Measurements from ENCODE around the gene GALNS.

Gene GALNS

DNA sequence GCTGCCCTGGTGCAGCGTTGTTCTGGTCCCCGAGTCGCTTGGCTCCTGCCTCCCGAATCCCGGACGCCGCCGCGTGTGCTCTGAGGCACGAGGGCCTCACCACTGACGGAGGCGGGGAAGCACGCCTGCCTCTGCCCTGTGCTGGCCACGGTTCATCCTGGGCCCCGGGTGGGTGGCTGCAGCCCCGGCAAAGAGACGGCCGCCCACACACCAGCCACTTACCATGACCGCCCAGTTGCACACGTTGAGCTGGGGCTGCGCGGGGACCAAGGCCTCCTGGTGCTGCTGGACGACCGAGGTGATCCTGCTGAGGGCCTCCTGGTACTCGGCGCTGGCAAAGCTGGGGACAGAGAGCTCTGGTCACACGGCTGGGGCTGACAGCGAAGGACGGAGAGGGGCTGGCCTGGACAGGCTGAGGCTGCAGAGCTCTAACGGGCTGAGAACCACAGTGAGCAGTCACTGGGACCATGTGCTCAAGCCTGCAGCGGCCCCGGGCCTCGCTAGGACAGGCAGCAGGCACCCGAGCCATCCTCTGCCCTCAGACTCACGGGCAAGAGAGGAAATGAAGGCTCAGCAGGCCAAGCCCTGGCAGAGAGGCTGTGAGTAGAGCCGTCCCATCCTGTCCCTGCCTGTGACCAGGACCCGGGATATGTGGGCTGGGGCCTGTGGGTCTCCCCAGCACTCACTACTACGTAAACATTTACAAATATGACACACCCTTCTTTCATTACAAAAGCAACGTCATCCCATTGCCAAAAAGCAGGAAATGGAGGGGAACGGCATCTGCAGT, 38.8 kb downstream of the GALNS start:
- TF ChIP-seq, protein P1, sequence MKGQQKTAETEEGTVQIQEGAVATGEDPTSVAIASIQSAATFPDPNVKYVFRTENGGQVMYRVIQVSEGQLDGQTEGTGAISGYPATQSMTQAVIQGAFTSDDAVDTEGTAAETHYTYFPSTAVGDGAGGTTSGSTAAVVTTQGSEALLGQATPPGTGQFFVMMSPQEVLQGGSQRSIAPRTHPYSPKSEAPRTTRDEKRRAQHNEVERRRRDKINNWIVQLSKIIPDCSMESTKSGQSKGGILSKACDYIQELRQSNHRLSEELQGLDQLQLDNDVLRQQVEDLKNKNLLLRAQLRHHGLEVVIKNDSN (IDR thresholded peaks at IDR 0.05): no peak
- TF ChIP-seq TCF12 (IDR thresholded peaks at IDR 0.05; ENCODE audit: low read depth): no peak
- no peak for TF ChIP-seq FOXM1 (IDR thresholded peaks at IDR 0.05; ENCODE audit: borderline replicate concordance, low read depth)
- TF ChIP-seq NFIC (IDR thresholded peaks at IDR 0.05): no peak
- TF ChIP-seq TAF1 (IDR thresholded peaks at IDR 0.05; ENCODE audit: low read depth): no peak
- no peak for TF ChIP-seq EP300 (IDR thresholded peaks at IDR 0.05; ENCODE audit: borderline replicate concordance)
- no peak for TF ChIP-seq CEBPB (IDR thresholded peaks at IDR 0.05)
- TF ChIP-seq, protein P2, sequence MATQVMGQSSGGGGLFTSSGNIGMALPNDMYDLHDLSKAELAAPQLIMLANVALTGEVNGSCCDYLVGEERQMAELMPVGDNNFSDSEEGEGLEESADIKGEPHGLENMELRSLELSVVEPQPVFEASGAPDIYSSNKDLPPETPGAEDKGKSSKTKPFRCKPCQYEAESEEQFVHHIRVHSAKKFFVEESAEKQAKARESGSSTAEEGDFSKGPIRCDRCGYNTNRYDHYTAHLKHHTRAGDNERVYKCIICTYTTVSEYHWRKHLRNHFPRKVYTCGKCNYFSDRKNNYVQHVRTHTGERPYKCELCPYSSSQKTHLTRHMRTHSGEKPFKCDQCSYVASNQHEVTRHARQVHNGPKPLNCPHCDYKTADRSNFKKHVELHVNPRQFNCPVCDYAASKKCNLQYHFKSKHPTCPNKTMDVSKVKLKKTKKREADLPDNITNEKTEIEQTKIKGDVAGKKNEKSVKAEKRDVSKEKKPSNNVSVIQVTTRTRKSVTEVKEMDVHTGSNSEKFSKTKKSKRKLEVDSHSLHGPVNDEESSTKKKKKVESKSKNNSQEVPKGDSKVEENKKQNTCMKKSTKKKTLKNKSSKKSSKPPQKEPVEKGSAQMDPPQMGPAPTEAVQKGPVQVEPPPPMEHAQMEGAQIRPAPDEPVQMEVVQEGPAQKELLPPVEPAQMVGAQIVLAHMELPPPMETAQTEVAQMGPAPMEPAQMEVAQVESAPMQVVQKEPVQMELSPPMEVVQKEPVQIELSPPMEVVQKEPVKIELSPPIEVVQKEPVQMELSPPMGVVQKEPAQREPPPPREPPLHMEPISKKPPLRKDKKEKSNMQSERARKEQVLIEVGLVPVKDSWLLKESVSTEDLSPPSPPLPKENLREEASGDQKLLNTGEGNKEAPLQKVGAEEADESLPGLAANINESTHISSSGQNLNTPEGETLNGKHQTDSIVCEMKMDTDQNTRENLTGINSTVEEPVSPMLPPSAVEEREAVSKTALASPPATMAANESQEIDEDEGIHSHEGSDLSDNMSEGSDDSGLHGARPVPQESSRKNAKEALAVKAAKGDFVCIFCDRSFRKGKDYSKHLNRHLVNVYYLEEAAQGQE (IDR thresholded peaks at IDR 0.05; ENCODE audit: low read depth): no peak
- no peak for TF ChIP-seq TEAD4 (IDR thresholded peaks at IDR 0.05)
- no peak for TF ChIP-seq EGR1 (IDR thresholded peaks at IDR 0.05)
- TF ChIP-seq YY1 (IDR thresholded peaks at IDR 0.05; ENCODE audit: low read depth): no peak
- TF ChIP-seq, protein P3, sequence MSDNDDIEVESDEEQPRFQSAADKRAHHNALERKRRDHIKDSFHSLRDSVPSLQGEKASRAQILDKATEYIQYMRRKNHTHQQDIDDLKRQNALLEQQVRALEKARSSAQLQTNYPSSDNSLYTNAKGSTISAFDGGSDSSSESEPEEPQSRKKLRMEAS (IDR thresholded peaks at IDR 0.05): no peak
- no peak for TF ChIP-seq CREB1 (IDR thresholded peaks at IDR 0.05; ENCODE audit: low read depth)
- no peak for TF ChIP-seq ZBTB7A (IDR thresholded peaks at IDR 0.05; ENCODE audit: low read depth)
- no peak for TF ChIP-seq RAD21 (IDR thresholded peaks at IDR 0.05; ENCODE audit: low read depth)

DNA sequence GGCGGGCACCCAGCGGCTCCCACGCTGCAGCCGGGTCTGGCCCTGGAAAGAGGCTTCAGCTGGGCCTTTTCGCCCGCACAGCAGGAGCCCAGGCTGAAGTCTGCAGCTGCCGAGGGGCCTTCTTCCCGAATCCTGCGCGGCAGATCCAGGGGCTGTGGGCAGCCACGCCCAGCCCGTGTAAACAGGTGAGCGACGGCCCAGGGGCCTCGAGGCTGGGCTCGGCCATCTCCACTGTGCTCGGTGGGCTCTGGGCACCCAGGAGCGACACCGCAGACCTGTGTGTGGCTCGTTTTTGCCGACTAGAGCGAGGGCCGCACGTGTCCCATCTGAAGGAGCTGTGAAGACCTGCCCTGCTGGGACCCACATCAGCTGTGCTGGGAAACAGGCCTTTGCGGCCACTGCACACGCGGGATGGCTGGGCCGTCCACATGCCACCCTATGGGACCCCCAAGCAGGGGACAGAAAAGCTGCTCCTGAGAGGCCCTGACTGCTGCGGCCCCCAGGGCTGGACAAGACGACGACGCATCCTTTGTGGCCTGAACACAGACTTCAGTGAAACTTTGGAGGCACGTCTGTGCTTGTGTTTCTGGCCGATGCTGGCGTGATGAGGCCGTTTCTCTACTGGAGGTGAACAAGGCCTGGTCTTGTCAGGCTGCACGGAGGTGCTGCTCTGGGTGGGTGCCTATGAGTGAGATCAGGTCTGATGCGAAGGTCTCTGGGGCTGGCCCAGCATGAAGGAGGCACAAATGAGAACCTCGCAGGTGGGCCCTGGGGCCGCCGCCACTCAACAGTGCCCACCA, 39.8 kb downstream of the GALNS start:
- TF ChIP-seq TEAD4 (IDR thresholded peaks at IDR 0.05): no peak

DNA sequence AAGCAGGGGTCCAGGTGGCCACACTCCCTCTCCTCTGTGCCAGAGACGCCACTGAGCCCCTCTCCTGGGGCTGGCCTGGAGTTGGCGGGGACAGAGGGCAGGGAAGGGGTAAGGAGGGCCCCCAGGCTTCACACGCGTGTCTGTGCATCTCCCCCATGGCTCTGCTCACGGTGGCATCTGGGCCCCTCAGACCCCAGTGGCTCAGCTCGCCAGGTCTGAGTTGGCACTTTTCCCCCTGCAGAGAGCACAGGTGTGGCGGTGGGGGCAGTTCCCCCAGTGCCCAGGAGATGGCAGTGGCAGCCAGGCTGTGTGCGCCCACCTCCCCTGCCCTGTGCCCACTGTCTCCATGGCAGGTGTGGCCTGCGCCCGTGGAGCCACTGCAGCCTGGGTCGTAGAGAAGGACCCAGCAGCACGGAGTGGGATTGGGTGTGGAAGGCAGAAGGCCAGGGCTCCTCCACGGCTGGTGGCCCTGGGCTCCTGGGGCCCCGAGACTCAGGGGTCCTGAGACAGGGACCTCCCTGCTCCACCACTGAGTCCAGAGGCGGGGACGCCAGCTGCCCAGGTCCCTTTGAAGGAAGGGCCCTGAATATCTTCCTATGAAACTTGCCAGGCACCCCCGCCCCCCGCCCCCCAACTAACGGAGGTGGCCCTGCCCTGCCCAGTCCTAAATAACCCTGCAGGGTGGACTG, 40.7 kb downstream of the GALNS start:
- TF ChIP-seq RAD21 (IDR thresholded peaks at IDR 0.05; ENCODE audit: low read depth) (peak; percentile 96), FOXM1 (IDR thresholded peaks at IDR 0.05; ENCODE audit: borderline replicate concordance, low read depth) (no peak), ZBTB7A (IDR thresholded peaks at IDR 0.05; ENCODE audit: low read depth) (no peak)

DNA sequence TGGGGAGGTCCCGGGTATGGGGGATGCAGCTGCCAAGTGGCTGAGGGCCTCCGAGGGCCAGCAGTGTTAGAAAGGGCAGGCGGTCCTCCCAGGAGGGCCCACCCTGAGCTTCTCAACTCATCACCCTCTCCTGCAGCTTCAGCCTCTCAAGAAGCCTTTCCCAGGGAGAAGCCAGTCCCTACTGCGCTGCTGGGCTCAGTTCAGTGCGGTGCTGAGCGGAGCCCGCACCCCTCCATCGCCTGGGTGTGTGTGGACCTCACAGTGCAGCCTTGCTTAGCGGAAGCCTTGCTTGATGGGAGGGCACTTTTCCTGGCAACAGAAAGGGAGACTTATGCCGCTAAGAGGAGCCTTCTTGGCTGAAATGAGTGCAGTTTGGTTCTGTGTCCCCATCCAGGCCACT, 41.5 kb downstream of the GALNS start:
- TF ChIP-seq, protein P2 (IDR thresholded peaks at IDR 0.05; ENCODE audit: low read depth): no peak
- TF ChIP-seq CEBPB (IDR thresholded peaks at IDR 0.05): no peak
- TF ChIP-seq CREB1 (IDR thresholded peaks at IDR 0.05; ENCODE audit: low read depth): no peak
- no peak for TF ChIP-seq EGR1 (IDR thresholded peaks at IDR 0.05)
- TF ChIP-seq ZBTB7A (IDR thresholded peaks at IDR 0.05; ENCODE audit: low read depth): no peak
- no peak for TF ChIP-seq NFIC (IDR thresholded peaks at IDR 0.05)
- TF ChIP-seq TAF1 (IDR thresholded peaks at IDR 0.05; ENCODE audit: low read depth): no peak
- TF ChIP-seq, protein P1 (IDR thresholded peaks at IDR 0.05): no peak
- TF ChIP-seq FOXM1 (IDR thresholded peaks at IDR 0.05; ENCODE audit: borderline replicate concordance, low read depth): no peak
- no peak for TF ChIP-seq RAD21 (IDR thresholded peaks at IDR 0.05; ENCODE audit: low read depth)
- TF ChIP-seq, protein P3 (IDR thresholded peaks at IDR 0.05): no peak
- TF ChIP-seq TCF12 (IDR thresholded peaks at IDR 0.05; ENCODE audit: low read depth): no peak
- no peak for TF ChIP-seq EP300 (IDR thresholded peaks at IDR 0.05; ENCODE audit: borderline replicate concordance)
- TF ChIP-seq TEAD4 (IDR thresholded peaks at IDR 0.05): no peak
- TF ChIP-seq YY1 (IDR thresholded peaks at IDR 0.05; ENCODE audit: low read depth): no peak

DNA sequence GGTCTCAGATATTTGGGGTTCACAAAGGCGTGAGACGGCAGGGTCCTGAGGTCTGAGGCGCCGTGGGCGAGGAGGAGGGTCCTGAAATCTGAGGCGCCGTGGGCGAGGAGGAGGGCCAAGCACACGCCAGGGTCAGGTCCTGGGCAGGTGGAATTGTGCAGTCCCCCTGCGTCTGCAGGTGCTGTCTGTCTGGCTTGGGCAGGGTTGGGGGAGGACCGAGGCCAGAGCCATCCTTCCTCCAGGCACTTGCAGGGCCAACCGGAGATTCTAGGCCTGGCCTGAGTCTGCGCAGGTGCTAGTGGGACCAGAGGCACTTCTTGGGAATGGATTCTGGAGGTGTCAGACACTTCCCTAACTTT, 42.6 kb downstream of the GALNS start:
- no peak for TF ChIP-seq TAF1 (IDR thresholded peaks at IDR 0.05; ENCODE audit: low read depth)
- no peak for TF ChIP-seq EGR1 (IDR thresholded peaks at IDR 0.05)
- no peak for TF ChIP-seq TCF12 (IDR thresholded peaks at IDR 0.05; ENCODE audit: low read depth)
- no peak for TF ChIP-seq CREB1 (IDR thresholded peaks at IDR 0.05; ENCODE audit: low read depth)
- no peak for TF ChIP-seq FOXM1 (IDR thresholded peaks at IDR 0.05; ENCODE audit: borderline replicate concordance, low read depth)
- no peak for TF ChIP-seq EP300 (IDR thresholded peaks at IDR 0.05; ENCODE audit: borderline replicate concordance)
- no peak for TF ChIP-seq YY1 (IDR thresholded peaks at IDR 0.05; ENCODE audit: low read depth)
- no peak for TF ChIP-seq ZBTB7A (IDR thresholded peaks at IDR 0.05; ENCODE audit: low read depth)
- TF ChIP-seq CEBPB (IDR thresholded peaks at IDR 0.05): no peak
- TF ChIP-seq NFIC (IDR thresholded peaks at IDR 0.05): no peak
- TF ChIP-seq, protein P3 (IDR thresholded peaks at IDR 0.05): no peak
- no peak for TF ChIP-seq TEAD4 (IDR thresholded peaks at IDR 0.05)
- TF ChIP-seq, protein P1 (IDR thresholded peaks at IDR 0.05): no peak
- TF ChIP-seq, protein P2 (IDR thresholded peaks at IDR 0.05; ENCODE audit: low read depth): no peak
- no peak for TF ChIP-seq RAD21 (IDR thresholded peaks at IDR 0.05; ENCODE audit: low read depth)
